NCI-H1105 treated with DMSO at 0.1 percent for 48 hours (cell line): ENCODE measurements around the gene ATG7.

Source experiments
- DNase-seq: peaks from one replicate; lab custom pipeline; 2025; lab: John Stamatoyannopoulos, UW

Gene ATG7

GRCh38 chr3:11356269-11356668, 84.1 kb downstream of the ATG7 start:
- DNase-seq = no peak

- no peak for DNase-seq
These were observed 90.4 kb downstream of the ATG7 start for GRCh38 chr3:11362600-11362999.

GRCh38 chr3:11363715-11364114, 91.5 kb downstream of the ATG7 start:
- no peak for DNase-seq

DNA sequence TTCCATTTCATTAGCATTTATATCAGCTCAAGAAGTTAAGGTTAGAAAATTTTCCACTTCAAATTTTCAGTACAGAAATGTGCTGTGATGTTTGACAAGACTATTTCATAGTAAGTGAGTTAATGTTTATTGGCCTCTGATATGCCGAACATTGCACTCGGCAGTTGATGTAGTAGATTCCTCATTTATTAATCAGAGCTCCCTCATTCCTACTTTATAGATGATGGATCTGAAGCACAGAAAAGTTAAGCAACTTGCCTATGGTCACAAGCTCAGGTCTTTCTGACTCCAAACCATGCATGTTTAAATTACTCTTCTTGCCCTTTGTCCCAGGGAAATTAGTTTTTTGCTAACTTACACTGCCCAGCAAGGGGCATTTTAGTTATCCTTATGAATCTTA, 92.0 kb downstream of the ATG7 start:
- no peak for DNase-seq

GRCh38 chr3:11367143-11367693, 95.0 kb downstream of the ATG7 start:
- DNase-seq = no peak

DNA sequence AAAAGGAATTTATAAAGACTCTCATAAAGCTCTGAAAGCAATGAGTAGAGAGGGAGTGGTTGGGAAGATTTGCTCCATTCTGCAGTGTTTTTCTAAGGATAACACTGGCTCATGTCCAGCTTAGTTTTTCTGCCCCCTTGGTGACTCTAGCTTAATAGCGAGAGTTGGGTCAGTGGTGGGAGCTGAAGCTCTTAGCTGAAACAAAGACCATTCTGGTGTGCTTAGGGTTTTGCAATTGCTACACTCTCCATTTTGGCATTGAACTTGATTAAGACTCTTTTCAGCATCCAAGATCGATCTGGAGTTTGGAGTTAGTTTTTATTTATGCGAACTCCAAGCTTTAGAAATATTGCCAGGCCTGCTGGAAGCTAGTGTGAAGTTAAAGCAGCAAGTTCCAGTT, 98.0 kb downstream of the ATG7 start:
- no peak for DNase-seq

GRCh38 chr3:11370966-11371365, 98.8 kb downstream of the ATG7 start:
- DNase-seq = no peak

- DNase-seq = peak; percentile 80
These were observed 99.5 kb downstream of the ATG7 start for GRCh38 chr3:11371747-11372146.

- DNase-seq = peak; percentile 42
These were observed 101.0 kb downstream of the ATG7 start for GRCh38 chr3:11373235-11373634.

DNA sequence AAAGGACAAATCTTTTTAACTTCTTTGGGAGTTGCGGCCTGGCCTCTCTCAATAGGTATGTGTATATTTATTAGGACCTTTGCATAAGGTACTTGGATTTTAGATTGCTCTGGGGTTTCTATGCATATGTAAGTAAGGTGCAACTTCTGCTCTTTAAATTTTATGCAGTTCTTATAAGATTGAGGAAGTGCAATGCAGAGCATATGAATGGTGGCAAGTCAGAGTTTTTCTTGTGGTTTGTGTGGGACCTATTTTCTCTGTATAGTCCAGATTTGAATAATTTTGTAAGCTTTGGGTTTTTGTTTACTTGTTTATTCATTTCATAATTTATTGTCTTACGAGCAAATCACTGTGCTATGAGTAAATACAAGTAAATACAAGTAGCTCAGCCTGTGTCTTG, 101.5 kb downstream of the ATG7 start:
- no peak for DNase-seq

GRCh38 chr3:11375333-11376088, 103.3 kb downstream of the ATG7 start:
- no peak for DNase-seq

GRCh38 chr3:11377719-11378118, 105.5 kb downstream of the ATG7 start:
- DNase-seq = no peak

DNA sequence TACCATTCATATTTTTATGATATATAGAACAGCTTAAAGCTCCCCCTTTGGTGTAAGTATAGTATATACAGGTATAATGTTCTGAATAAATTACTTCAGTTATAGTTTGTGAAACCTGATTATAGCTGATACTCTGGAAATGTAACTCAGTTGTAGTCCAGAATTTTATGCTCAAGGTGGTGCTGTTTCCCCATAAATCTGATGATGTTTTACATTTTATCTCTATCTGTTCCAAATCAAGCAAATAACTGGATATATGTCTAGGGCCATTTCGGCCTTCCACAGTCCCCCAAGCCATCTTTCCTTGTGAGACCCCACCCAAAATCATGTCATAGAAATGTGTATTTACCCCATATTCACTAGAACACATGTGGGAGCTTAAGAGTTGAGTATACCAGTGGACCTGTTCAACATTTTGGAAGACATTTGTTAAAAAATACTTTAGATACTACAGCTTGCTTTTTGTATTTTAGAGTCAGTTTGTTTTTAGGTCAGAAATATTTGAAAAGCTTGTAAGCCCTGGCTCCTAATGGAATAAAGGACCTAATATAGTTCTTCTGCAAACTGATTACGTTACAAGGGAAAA, 107.1 kb downstream of the ATG7 start:
- DNase-seq = peak; percentile 47

DNA sequence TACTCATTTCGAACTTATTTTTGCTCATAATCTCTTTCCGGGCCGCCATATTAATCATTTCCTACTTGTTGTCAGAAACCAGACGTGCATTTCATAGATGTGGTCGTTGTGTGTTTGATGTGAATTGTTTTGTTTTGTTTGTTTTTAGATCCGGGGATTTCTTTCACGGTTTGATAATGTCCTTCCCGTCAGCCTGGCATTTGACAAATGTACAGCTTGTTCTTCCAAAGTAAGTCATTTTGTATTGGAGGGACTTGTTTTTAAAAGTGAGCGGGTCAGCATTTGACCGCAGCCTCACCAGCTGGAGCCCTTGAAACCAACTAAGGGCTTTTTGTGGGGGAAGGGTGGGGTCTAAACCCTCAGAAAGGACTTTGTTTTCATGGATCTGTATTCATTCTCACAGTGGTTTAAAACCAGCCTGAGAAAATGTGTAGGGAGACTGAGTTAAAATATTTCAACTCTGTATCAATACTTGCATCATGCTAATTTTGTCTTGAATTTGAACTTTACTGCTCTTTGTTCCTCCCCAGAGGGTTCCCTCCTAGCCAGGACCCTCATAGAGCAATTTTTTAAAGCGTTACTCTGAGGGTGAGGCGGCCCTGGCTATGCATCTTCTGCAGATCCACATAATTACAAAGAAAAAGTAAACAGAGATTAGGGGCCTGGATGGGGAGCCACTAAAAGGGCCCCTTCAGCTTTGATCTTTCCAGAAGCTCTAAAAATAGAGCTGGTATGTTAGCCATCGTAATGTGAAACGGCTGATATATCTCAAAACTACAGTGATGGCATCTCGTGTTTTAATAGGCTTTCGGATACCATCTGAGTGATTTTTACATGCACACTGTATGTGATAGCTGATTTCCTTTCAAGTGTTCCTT, 107.9 kb downstream of the ATG7 start:
- no peak for DNase-seq

DNA sequence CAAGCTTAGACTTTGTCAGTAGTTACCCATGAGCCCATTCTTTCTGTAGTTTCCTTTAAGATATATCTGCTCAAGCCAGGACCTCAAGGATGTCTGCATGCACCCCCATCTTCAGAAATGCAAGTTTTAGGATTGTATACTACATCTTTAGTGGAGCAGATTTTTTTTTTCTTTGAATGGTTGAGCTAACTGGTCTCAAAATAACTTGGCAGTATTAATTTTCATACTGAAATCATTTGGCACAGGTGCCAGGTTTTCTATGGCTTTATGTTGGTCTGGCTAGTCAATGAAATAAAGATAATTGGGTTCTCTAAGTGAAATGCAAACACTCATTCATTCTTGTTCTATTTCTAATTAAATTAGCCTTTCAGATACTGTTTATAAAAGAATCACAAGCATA, 108.9 kb downstream of the ATG7 start:
- peak; percentile 89 for DNase-seq

DNA sequence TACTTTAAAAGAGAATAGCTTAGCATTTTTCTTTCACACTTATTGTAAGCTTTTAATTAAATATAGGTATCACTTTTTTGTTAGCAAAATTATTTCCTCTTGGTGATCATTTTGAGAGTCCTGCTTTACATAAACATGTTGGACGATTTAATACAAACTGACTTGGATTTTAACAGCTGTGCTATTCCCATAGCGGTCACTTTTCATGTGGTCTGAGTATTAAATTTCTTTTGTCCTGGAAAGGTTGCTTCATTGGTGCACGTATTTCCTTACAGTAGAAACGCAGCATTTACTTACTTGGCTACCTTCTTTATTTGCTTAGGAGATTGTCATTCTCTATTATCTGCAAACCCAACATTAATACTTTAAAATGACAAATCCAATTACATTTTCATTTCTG, 109.4 kb downstream of the ATG7 start:
- DNase-seq = peak; percentile 73

- DNase-seq = no peak
These were observed 110.0 kb downstream of the ATG7 start for GRCh38 chr3:11382146-11382745.

- no peak for DNase-seq
These were observed 111.9 kb downstream of the ATG7 start for GRCh38 chr3:11384074-11384473.

- no peak for DNase-seq
These were observed 113.1 kb downstream of the ATG7 start for GRCh38 chr3:11385326-11385725.

DNA sequence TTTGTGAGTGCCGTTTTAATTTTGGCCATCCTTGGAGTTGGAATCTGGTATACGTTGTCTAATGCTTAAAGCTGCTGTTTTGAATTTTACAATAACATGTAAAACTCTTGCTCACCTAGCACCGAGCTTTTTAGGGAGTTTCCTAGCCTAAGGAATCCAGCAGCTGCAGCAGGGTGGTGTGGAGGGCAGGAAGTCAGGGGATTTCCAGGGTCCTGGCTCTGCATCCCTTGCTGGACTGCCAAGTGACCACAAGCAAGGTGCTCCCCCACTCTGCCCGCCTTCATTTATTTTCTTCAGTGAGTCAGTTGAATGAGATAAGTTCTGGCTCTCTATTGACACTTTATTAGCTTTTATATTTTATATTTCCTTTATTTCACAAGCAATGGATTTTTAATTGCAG, 113.7 kb downstream of the ATG7 start:
- no peak for DNase-seq

DNA sequence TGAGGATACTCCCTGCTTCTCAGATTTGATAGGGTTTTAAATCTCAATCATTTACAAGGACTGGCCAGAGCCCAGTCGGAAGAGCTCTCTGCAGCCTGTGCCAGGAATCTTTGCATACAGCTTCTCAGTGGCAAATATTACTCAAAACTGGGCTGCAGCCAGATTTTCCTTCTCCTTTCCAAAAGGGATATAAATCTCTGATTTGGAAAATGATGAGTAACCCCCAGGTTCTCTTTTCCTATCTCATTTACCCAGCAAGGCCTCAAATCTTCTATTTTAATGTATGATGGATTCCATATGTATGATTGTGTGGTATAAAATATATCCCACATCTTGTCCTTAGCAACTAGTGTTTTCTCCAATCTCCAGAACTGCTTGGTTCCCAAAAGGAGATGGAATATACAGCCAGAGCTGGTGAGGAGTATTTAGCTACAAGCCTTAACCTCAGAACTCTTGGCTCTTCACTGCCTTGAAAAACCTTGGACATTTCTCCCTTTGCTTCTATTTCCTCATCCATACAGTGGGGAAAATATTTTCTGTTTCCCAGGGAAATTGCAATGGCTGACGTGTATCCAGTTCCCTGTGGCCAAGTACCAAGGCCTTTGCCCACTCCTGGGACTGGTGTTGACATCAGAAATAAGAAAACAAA, 114.4 kb downstream of the ATG7 start:
- DNase-seq = no peak
